Fibroblast of the aortic adventitia (primary cell): ENCODE measurements around the gene ECT2. TPM values are rescaled to one million over a fixed set of nuclear protein-coding genes. Genes with fewer than 3 reads are reported as not detected.

Source experiments
- DNase-seq: peaks from one replicate; pipeline ENCODE4 v3.0.0-alpha.2; 2010; ENCODE audit warnings: low read depth
- H3K4me3 ChIP-seq: 2 replicates; pipeline ENCODE4 v1.5.1; 2011; ENCODE audit warnings: low read depth, mild to moderate bottlenecking, control low read depth, low read length, moderate library complexity
- CTCF ChIP-seq: IDR thresholded peaks from 2 replicates; pipeline ENCODE4 v1.5.1; 2011; ENCODE audit warnings: mild to moderate bottlenecking, low read length, control low read depth, inconsistent platforms; ENCODE audit not compliant: insufficient read depth
- total RNA-seq: library from RNA; depleted of rRNA; stranded (reverse); fragments of >200 nt; gene quantifications from 2 replicates; pipeline ENCODE4 v1.2.3, GENCODE V29; 2012; ENCODE audit warnings: low replicate concordance

The ECT2 gene
- total RNA-seq, 1 donor: 70.8 TPM

GRCh38 chr3:172840913-172841312 lies 90.4 kb downstream of the ECT2 start:
- H3K4me3 ChIP-seq: no peak overlapping the region
- DNase-seq: no peak
- no peak for TF ChIP-seq CTCF

- no peak for TF ChIP-seq CTCF
- DNase-seq: no peak
- no peak overlapping the region for H3K4me3 ChIP-seq
Measured at GRCh38 chr3:172844428-172844827, 93.9 kb downstream of the ECT2 start.

- no peak for DNase-seq
- no peak overlapping the region for H3K4me3 ChIP-seq
- no peak for TF ChIP-seq CTCF
Measured at GRCh38 chr3:172846103-172846561, 95.6 kb downstream of the ECT2 start.

- no peak overlapping the region for H3K4me3 ChIP-seq
- TF ChIP-seq CTCF: no peak
- peak; percentile 34 for DNase-seq
Measured at GRCh38 chr3:172846706-172847105, 96.2 kb downstream of the ECT2 start.

GRCh38 chr3:172847292-172847691 lies 96.8 kb downstream of the ECT2 start:
- TF ChIP-seq CTCF: no peak
- DNase-seq: no peak
- H3K4me3 ChIP-seq: no peak overlapping the region

GRCh38 chr3:172848910-172849309 lies 98.4 kb downstream of the ECT2 start:
- H3K4me3 ChIP-seq: no peak overlapping the region
- DNase-seq: peak; percentile 93
- no peak for TF ChIP-seq CTCF

GRCh38 chr3:172853005-172853404 lies 102.5 kb downstream of the ECT2 start:
- H3K4me3 ChIP-seq: no peak overlapping the region
- no peak for TF ChIP-seq CTCF
- DNase-seq: no peak
